HUDEP-2 (cell line): ENCODE results near the gene NPHP4.
A peak's percentile ranks its signal among the peaks of the same experiment; 100 is the strongest.

Experiments used
- DNase-seq, 76 experiments: peaks; one replicate each; lab custom pipeline; 2025; ENCODE audit not compliant: unreplicated experiment in 76 of 76; lab: John Stamatoyannopoulos, UW

The NPHP4 gene

DNA sequence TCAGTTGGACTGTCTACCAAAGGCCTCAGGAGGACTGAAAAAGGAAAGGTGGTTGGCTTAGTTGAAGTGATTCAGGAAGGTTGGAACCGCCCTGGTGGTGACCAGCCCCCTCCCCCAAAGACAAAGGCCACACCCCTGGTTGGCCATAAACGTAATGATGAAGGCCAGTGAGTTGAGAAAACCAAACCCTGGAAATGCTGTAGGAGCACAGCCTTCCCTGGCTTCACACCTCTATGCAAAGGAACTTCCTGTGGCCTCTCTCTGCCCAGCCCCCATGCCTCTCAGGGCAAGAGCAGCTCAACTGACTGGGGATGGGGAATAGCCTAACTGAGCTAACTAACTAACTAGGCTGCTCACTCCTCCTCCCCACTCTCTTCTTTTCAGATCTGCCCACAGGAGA, 90.4 kb downstream of the NPHP4 start:
- DNase-seq, result no peak

DNA sequence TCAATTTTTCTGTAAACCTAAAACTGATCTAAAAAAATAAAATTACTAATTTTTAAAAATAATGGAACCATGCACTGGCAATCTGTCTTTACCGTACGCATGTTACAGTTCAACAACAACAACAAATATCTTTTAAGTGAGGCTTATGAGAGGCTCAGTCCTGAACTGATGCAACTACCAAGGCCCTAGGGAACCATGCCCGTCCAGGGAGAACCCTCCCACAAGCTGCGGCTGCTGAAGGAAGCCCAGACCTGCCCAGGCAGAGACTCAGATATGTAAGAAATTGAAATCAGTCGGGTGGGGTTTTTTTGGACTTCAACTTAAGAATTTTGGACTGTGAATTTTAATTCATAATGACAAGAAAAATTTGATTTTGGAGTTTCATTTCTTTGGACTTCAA, 91.1 kb downstream of the NPHP4 start:
- DNase-seq, result no peak

DNA sequence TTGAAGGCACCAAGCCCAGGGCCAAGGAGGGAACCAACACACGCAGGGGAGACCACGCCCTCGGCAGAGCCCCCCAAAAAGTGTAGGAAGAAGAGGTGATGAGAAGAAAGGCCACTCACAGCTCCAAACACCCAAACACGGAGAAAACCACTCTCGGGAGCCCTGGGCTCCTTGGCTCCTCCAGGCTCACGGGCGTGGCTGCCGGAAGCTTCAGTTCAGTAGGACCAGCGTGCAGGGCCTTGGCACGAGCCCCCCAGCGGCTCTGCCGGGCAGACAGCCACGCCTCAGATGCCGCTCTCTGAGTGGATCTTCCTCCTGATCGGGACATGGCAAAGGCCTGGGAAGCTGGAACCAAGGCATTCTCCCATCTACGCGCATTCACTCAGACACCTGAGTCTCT, 94.0 kb downstream of the NPHP4 start:
- no peak for DNase-seq

DNA sequence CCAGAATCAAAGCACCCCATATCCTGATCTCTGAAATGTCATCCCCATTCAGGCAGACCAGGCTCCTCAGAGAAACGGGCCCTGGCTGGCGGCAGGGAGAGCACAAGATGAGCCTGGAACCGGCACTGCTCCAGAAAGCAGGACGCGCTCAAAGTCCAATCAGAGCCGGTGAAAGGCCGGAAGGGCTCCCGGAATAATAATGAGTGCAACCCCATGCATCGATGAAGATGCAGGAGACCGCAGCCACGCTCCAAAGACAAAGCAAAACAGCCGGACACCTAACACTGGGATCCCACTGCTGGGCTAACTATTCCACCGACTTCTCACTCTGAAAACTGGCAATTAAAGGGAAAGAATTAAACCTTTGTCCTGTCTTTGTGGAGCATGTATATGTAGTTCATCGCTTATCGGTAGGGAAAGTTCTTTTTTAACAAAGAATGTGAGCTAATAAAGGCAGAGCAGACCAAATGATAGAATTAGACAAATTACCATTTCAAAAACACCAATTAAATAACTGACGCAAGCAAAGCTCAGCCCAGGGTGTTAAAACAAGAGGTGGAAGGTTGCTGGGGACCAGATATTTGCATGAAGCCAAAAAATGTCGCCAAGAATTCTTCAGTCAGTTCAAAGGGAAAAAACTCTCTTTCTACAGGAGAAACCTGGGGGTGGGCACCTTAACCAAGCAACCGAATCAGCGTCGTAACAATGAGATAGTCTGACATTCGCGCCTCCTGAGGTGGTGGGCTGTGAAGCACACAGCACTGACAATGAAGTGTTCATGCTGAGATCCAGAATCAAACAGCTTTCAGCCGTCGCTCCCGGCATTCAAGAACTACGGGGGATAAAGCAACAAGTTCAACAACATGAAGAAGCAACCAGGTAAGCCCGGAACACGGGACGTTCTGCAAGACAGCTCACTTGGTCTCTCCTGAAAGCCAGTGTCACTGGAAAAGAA, 95.2 kb downstream of the NPHP4 start:
- no peak for DNase-seq

DNA sequence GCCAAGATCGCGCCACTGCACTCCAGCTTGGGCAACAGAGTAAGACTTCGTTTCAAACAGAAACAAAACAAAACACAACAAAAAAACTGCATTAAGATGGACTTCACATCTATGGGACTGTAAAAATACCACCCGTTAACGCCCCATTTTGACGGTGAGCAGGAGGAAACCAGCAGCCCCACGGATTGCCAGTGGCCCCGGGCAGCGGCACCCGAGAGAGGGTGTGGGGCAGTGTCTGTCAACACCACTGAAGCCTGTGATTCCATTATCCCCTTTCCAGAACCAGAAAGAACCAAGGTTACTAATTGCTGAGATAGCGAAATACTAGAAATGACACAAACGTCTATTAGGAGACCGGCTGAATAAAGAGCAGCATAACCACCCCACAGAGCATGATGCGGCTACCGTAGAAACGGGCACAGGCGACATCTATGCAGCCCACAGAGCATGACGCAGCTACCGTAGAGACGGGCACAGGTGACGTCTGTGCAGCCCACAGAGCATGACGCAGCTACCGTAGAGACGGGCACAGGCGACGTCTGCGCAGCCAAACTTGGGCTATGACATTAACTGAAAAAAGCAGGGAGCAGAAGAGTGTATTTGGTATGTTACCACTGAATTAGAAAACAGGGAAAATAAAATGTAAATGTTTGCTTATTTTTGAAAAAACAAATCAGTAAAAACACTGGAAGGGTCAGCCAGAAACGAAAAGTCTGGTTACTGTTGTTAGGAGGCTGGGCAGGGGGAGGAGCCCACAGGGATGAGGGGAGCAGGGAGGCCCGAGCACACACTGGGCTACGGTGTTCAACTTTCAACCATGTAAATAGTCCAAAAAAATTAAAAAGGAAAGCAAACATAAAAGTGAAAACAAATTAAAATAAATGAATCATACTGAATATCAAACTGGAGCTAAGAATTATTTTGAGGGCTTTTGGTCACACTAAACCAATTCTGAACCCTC, 96.5 kb downstream of the NPHP4 start:
- no peak for DNase-seq

DNA sequence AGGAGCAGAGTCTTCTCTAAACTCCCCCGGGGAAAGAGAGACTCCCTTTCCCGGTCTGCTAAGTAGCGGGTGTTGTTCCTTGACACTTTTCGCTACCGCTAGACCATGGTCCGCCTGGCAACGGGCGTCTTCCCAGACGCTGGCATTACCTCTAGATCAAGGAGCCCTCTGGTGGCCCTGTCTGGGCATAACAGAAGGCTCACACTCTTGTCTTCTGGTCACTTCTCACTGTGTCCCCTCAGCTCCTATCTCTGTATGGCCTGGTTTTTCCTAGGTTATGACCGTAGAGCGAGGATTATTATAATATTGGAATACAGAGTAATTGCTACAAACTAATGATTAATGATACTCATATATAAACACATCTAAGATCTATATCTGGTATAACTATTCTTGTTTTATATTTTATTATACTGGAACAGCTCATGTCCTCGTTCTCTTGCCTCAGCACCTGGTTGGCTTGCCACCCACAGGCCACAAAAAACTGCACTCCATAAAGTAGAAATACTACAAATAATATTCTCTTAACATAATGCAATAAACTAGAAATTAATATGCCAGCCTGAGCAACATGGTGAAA, 98.4 kb downstream of the NPHP4 start:
- DNase-seq, result peak in 16 of 76 experiments; percentile 2 to 39 (median 10)

DNA sequence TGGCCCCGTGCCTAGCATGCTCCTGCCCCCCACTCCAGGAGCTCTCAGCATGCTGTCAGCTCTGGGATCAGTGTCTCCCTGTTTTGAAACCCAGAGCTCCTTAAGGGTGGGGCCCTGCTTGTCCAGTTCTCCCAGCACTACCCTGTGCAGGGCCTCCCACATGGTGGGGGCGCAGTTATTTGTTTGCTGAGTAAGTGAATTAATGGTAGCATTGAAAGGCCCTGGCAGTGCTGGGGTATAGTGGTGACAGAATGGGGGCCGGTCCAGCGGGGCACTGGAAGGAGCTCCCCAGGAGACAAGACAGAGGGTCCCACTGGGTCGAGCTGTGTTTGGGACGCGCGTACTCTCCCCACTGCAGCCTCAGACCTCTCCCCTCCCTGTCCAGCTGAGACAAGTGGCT, 99.9 kb downstream of the NPHP4 start:
- DNase-seq, result no peak

DNA sequence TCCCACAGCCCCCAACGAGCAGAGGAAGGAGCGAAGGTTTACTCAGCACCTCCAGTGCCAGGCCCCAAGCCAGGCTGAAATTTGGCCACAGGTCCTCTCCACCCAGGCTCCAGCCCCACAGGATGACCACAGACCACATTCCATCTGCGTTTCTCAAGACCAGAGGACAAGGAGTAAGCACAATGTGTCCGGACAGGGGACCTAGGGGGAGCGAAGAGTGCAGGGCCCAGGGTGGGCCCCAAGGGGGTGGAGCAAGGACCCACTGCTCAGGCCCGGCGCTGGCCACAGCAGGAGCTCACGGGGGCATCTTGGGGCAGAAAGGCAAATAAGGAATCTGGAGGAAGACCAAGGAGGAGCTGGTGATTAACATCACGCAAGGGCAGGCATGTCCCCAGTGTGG, 100.5 kb downstream of the NPHP4 start:
- no peak for DNase-seq

DNA sequence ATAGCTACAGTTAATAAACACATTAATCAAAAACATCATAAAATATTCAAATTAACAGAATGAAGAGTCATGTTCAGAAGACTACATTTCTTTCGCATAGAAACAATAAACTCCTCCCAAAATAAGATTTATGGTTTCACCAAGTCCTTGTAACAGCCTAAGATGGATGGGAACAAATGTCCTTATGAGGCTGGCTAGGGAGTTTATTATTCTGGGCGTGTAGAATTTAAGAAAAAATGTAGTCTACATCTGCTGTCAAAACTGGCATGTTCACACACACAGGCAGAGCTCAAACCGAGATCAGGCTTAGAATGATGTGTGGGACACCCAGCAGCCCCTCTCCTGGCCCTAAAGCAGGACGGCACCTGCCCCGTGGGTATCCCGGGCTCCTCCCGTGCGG, 101.1 kb downstream of the NPHP4 start:
- DNase-seq, result no peak

DNA sequence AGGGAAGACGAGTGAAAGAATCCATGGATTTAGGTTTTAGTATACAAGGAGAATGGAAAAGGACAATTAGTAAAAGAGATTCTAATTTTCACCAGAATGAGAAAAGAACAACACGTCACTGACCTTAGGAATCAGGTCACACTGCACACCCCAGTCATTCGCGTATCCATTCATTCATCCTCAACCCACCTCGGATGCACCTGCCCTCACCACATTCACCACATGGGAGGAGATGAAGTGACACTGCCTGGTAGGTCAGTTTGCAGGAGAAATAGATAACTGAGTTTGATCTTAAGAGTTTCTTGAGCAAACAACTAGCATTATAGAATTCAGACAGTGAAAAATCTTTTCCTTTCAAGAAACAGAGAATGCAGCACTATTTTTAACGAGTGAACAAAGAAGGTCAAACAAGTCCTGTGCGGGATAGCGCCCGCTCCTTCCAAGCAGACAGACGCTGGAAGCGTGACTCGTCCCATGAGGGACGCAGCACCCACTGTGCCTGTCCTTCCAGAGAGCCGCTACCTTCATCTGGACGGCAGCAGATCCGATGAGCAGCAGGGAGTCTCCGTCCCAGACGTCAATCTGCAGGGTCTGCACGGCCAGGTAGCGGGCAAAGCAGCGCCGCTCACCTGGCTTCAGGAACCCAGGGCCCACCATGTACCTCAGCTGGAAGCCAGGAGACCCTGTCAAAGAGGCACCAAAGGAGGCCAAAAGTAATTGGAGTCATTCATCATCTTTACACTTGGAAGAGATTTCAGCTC, 101.7 kb downstream of the NPHP4 start:
- no peak for DNase-seq

DNA sequence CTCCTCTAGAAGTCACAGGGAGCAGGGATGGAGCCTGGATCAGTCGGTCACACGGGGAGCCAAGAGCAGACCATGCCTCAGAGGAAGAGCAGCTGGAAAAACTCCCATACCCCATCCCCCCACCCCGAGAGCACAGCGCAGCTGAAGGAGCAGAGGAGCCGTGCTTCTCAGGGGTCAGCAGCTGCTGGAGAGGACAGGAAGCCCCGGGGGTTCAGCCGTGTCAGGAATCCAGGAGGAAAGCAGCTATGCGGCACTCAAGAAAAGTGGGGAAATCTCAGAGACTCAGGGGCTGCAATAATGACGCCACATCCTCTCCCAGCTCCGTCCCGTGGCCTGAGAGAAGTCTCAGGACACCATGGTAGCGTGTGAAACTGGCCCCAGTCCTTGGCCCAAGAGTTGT, 102.3 kb downstream of the NPHP4 start:
- DNase-seq, result no peak

DNA sequence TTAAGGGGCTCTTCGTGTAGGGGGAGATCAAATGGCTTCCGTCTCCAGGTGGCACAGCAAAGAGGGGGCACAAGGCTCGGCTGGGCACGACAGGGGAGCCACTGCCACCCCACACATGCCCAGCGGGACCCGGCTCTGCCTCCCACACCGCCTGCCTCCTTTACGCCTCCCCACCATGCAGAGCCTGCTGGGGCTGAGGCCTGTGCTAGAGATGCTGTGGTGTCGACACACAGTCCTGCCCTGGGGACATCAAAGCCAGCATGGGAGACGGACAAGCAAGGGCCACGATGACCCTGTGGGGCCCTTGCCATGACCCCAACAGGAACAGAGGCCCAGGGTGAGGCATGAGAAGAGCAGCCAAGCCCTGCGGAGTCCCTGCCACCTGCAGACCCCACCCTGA, 102.8 kb downstream of the NPHP4 start:
- DNase-seq, result no peak

DNA sequence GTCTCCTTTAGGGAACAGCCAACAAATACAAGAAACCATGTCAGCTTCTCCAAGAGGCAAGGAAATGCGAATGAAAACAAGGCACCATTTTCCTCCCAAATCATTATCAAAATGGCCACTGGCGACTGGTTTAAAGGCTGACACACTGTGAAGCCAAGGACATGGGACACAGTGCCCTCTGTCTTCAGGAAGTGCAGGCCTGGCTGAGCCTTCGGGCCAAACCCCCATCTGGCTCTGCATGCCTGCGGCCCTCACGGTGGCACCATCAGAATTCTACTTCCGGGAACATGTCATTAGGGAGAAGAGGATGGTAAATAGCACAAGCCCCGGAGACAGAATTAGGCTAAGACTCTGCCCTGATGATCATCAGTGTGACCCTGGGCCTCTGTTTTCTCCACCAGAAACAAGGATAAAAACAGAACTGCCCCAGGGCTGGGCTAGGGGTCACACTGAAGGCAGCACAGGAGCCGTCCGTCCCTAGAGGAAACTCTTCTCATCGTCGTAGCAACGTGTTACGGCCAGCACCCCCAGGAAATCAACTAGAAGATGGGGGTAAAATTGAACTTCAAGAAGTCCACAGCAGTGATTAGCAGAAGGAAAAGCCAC, 103.5 kb downstream of the NPHP4 start:
- DNase-seq, result no peak

DNA sequence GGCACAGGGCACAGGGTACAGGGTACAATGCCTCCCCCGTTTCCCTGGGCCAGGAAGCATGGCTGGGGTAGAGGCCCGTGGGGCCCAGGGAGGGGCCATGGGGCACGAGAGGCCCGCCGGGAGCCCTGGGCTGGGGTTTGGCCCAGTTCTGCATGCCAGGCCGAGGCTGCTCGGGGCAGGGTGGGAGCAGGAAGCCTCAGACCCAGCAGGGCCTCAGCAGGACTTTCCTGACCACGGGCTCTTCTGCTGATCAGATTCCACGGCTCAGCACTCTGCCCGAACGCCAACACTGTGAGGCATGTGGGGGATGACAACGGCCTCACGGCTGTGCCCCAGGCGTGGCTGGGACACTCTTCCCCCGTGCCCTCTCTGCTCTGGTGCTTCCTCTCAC, 104.3 kb downstream of the NPHP4 start:
- no peak for DNase-seq

DNA sequence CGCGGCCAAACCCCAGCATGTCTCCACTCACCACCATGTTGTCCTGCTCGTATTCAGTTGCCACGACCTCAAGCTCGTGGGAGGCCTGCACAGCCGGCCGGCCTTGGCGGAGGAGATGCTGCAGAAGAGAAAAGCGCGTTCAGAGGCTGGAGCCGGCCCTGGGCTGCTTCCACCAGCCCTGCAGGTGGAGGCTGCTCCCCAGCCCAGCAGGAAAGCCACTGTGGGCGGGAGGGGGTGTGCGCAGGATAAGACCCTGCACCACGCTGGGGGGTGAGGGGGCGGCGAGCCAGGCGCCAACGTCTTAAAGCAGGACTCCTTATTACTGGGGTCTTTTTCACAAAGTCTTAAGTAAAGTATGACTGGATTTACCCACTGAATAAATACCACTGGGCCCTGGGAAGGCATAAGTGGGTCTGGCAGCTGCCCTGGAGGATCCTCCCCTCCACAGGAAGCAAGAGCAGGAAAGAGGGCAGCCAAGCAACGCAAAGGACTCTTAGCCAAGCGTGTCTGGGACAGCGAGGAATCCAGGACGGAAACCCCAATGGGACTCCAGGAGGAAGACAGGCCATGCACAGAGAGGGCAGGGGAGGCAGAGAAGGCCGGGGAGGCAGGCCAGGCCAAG, 104.8 kb downstream of the NPHP4 start:
- no peak for DNase-seq

DNA sequence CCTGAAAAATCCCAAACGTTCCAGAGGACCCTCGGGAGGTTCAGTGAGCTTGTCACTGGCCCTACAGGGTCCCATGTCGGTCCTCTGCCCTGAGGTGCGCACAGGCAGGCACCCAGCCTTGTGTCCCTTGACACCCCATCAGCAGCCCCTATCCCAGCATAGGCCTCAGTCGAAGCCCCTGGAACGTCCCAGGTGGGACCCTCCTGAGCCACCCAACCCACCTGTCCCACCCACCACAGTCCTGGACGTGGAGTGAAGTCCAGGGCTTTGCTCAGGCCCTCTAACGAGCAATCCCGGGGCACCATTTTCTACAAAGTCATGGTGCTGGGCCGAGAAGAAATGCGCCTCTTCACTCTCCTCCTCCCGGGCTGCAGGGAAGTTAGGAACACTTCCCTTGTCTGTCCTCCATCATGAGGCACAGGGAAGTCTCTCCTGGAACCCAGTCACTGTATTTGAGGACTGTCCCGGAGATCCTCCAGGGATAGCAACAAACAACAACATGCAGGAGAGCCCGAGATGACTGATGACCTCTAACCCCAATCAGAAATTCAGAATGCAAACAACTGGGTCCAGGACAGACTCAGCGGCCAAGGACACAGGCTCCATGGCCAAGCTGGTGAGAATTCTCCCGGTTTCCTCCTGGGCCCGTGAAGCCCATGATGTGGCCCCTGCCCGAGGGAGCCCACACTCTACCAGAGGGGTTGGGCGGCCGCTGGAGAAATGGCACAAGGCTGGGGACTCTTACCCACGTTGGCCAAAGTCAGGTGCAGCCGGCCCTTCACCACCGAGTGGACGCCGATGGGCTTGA, 105.5 kb downstream of the NPHP4 start:
- DNase-seq, result no peak

DNA sequence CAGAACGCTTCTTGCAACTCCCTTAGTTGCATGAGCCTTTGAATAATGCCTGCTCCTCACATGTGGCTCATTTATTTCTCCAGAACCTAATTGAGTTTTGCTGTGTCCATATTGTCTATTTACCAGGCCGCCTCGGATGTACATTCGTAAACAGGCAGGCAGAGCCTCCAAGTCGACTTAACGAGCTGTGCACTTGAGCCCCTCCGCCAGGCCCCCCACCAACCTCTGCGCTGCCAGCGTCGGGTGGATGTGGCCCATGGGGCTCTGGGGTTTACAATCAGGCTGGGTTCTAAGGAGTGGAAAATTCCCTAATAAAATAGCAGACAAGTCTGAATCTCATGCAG, 106.1 kb downstream of the NPHP4 start:
- DNase-seq, result no peak

DNA sequence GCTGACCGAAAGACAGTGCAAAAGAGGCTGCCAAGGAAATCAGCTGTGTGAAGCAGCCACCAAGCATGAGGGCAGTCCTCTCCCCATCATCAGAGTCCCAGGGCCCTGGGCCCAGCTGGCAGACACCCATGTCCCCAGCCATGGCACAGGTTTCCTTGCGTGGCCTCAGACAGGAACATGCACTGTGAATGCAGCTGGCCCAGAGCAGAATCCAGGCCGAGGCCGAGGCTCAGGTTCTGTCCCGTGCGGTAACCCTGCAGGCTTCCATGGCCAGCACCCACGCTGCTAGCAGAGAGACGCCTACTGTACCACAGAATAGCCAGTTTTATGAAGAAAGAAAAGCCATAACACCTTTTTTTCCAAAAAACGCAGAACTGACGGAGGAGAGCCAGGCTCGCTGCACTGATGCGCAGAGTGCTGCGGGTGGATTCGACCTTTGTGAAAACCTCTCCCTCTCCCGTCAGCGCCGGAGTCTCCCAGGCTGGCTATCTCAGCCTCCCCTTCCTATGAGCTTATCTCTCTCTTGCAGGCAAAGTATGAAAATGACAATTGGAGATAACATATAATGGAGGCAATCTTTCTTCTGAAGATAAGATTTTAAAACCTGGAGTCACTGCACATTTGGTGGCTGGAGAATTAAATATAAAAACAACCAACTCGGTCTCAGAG, 106.6 kb downstream of the NPHP4 start:
- peak in 50 of 76 experiments; percentile 2 to 74 (median 31) for DNase-seq
